Right ventricle myocardium superior (tissue), 1 donor: Measurements from ENCODE around the gene SART3. TPM values are rescaled to one million over a fixed set of nuclear protein-coding genes. Genes with fewer than 3 reads are reported as not detected.
"Not testable (repeated sequence)": the region's sequence is repeated elsewhere in the genome, so short reads cannot be mapped to it uniquely, and the experiment has no call there.

Experiments
- ATAC-seq: fragments of 200-7000 bp; cut with Tn5 transposase; one replicate; pipeline ENCODE4 v1.9.1; 2020; ENCODE audit warnings: mild to moderate bottlenecking; ENCODE audit not compliant: poor library complexity
- DNase-seq: peaks from one replicate; pipeline ENCODE4 v3.0.0-alpha.2; 2020
- intact Hi-C: fragments of 100-400 bp; cut with DNase I; formaldehyde crosslinking; loops from one replicate; pipeline ENCODE4 v1.11.2; 2022
- total RNA-seq: library from RNA; stranded (reverse); fragmentation: NEBNext Ultra II Directional; extraction: Animal tissue kit (Norgen Biotek cat#: 25700); gene quantifications from one replicate; pipeline ENCODE4 v1.2.1, GENCODE V29; 2021
- donor health status: DM: no; HTN: yes; CAD: no; lungs with severe emphysema.

Gene SART3
- total RNA-seq, 1 donor from 2014 or later: 18.9 TPM

GRCh38 chr12:108583991-108584390 is 23.0 kb upstream of the SART3 start:
- no peak for DNase-seq
- ATAC-seq: no peak
- intact Hi-C loops: no loop called here

DNA sequence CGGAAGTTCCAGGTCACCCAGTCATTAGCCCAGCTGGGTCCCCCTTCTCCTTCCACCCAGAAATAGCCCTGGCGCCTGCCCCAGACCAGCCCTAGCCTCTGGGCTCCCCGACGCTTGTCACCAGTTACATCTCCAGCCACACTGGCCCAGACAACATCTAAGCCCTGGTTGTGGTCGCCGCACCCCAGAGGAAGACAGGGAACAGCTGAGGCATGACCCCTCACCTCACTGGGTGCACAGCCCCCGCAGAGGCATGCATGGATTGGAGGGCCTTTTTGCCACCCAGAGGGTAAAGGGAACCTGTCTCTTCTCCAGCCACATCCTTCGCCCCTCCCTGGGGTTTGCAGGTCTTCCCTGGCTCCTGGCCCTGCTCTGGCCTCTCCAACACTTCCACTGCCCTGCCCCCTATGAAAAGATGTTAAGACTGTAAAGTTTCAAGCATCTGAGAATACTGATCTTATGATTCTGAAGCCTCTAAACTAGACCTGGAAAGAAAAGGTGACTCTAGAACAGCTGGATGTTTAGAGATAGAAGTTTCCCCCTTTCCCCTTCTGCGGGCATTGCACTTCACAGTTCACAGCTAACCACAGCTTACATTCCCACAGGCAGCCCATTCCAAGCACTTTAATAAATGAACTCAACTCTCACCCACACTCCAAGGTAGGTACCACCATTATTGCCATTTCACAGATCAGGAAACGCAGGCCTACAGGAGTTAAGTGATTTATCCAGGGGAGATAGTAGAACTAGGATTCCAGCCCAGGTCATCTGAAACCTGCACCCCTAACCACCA is 22.2 kb upstream of the SART3 start:
- intact Hi-C loops: no loop called here
- ATAC-seq (no peak), DNase-seq (no peak)

- intact Hi-C loops: no loop called here
- DNase-seq: no peak
- ATAC-seq: no peak
These were observed 21.5 kb upstream of the SART3 start for GRCh38 chr12:108582509-108582908.

DNA sequence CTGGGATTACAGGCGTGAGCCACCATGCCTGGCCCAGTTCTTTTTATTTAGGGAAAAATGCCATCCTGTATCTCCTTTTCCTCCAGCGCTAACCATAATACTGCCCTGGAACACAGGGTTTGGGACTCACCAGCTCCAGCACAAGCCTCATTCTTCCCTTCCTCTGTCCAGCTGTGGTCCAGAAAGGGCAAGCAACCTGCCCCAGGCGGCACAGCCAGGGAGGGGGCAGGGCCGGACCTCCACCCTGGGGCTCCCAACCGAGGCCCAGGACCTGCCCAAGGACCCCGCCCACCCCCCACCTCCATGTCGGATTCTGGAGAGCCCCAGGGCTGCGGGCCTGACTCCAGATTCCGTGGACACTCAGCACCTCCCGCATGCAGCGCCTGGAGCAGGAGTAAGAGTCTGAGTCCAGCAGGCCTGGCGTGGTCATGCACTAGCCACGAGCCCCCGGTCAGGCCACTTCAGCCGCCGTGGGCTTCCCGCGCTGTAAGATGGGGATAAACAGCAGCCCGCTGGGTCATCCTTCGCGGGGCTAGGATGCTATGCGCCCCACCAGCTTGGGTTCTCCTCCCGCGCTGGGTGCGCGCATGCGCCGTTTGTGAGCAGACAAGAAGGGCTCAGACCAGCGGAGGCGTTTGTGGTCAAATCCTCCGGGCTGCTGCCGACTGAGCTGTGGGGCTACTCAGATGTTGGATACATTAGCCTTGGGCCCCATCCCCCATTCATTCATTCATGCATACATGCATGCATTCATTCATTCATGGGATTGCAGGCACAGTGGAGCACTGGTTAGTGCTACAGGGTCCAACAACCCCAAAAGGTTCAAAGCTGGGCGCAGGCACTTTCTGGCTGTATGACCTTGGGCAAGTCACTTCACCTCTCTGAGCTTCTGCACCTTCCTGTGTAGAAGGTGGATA is 20.6 kb upstream of the SART3 start:
- intact Hi-C loops: no loop called here
- no peak for DNase-seq
- ATAC-seq: no peak

DNA sequence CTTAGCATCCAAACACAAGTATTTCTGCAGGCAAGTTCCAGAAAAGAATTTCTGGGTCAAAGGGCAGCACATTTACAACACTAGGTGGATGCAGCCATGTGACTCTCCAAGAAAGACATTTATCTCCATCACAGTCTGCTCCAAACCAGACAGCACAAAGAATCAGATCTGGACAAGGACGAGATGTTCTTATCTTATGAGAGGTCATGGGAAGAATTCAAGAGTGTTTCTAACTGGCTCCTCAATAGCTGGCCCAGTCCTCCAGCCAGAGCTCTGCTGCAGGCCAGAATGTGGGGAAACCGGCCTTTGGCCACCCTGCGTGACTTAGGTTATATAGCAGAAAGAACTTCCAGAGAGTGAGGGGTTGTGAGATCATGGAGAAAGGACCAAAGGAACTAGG is 19.6 kb upstream of the SART3 start:
- DNase-seq (no peak), ATAC-seq (peak; percentile 18)
- intact Hi-C loops: no loop called here

DNA sequence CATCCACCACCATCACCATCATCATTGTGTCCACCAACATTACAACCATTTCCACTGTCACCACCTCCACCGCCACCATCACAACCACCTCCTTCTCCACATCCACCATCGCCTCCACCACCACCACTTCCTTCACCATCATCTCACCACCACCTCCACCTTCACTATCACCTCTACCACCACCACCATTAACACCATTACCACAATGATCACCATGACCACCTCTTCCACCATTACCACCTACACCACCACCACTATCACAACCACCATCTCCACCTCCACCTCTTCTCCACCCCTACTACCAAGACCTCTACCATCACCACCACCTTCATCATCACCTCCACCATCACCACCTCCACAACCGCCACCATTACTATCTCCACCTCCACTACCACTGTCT is 17.8 kb upstream of the SART3 start:
- intact Hi-C loops: no loop called here
- DNase-seq (no peak), ATAC-seq (no peak)

DNA sequence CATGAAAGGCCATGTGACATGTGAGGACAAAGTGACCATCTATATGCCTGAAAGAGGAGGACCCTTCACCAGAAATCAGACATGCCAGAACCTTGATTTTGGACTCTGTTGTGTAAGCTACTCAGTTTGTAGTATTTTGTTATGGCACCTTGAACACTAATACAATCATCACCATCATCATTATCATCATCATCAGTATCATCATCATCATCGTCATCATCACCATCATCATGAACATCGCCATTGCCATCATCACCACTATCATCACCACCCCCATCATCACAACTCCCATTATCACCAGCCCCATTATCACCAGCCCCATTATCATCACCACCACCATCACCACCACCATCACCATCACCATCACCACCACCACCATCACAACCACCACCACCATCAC is 17.3 kb upstream of the SART3 start:
- no peak for DNase-seq
- intact Hi-C loops: no loop called here
- no peak for ATAC-seq

GRCh38 chr12:108577458-108577857 is 16.5 kb upstream of the SART3 start:
- ATAC-seq (no peak), DNase-seq (no peak)
- intact Hi-C loops: no loop called here

DNA sequence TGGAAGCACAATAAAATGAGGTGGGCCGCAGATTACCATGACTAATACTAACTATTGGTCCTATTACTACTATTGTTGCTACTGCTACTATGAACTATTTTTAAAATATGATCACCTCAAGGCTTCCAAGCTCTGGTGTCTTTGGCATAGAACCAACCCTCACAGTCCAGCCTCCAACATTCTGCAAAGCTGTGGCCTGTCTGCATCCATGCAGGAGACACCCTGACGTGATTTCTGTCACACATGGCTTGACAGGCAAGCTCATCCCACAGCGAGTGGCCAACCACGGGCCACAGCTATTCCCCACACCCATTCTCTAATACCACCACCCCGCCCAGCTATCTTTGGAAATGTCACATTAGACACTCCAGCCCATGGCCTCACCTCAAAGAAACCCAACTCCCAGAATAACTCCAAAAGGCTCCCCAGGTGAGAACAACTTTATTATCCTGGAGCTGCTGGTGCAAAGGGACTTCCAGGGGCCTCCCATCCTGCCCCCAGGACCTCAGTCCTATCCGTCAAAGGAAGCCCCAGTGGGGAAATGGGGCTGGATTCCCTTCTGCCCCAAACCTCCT is 15.8 kb upstream of the SART3 start:
- DNase-seq (no peak), ATAC-seq (peak; percentile 35)
- intact Hi-C loops: no loop called here

DNA sequence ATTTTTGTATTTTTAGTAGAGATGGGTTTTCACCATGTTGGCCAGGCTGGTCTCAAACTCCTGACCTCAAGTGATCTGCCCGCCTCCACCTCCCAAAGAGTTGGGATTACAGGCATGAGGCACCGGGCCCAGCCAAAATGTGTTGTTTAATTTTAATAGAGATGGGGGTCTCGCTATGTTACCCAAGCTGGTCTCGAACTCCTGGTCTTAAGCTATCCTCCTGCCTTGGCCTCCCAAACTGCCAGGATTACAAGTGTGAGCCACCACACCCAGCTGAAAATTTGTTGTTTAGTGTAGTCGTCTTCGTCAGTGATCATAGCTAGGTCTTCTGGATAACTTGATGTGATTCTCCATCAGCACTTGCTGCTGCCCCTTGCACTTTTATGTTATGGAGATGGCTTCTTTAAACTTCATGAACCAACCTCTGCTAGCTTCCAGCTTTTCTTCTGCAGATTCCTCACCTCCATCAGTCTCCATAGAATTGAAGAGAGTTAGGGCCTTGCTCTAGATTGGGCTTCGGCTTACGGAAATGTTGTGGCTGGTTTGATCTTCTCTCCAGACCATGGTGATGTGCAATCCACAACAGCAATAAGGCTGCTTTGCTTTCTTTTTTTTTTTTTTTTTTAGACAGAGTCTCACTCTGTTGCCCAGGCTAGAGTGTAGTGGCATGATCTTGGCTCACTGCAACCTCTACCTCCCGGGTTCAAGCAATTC is 14.4 kb upstream of the SART3 start:
- no peak for ATAC-seq
- intact Hi-C loops: no loop called here
- DNase-seq: no peak

GRCh38 chr12:108574276-108574675 is 13.3 kb upstream of the SART3 start:
- DNase-seq, intact Hi-C loops, ATAC-seq: not testable (repeated sequence)

GRCh38 chr12:108573317-108573716 is 12.3 kb upstream of the SART3 start:
- intact Hi-C loops: no loop called here
- DNase-seq (no peak), ATAC-seq (no peak)

DNA sequence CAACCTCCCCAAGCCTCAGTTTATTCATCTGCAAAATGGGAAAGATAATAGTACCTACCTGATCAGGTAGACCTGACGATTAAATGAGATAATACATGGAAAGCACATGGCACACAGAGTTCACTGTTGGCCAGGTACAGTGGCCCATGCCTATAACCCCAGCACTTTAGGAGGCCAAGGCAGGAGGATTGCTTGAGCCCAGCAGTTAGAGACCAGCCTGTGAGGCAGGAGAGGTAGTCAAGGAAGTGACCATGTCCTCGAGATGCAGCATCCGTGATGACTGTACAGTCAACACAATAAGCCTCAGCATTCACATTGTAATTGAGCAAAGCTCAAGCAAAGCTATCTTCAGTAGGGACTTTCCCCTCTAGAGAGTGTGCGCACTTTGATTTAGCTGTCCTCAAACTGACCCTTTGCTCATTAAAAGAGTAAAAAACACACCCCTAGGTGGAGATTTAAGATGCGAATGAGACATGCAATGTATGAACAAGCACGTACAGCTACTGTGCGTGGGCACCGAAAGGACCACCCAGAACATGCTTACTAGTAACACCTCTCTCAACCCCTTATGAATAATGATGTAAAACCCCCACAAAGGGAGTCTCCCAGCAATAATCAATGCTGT is 11.3 kb upstream of the SART3 start:
- DNase-seq (no peak), ATAC-seq (no peak)
- intact Hi-C loops: no loop called here

- no peak for ATAC-seq
- intact Hi-C loops: no loop called here
- DNase-seq: no peak
These were observed 10.7 kb upstream of the SART3 start for GRCh38 chr12:108571609-108572165.

DNA sequence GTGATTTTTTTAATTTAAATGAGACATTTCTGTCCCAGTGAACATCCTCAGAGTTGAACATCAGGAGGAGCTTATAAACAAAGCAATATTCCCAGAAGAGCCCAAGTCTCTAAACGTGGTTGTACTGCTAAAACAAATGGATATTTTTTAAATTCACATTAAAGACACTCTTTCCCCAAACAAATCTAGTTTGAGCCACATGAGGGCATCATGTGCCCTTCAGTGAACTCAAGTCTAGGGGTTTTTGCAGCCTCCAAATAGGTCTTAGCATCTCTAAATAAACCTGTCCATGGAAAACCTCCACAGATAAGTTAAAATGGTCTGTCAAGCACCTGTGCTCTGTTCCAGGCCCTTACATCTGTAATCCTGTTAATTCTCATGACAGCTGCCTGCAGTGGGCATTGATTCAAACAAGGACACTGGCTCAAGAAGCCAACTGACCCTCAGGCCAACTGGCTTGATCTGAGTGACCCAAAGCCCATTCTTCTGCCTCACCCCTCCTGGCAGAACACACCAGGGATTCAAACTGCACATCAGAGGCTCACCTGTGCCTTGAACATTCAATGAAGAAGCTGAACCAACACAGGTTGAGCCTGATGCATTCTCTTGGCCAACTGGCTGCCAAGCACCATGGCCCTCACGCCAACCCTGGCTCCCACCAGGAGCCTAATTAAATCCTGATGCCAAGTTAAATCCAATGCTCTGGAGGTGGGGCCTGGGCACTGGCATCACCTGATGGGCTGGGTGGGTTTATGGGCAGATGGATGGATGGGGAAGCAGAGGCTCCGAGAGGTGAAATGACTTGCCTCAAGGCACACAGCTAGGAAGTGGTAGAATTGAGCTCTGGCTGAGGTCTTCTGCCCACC is 10.0 kb upstream of the SART3 start:
- ATAC-seq (no peak), DNase-seq (no peak)
- intact Hi-C loops: no loop called here

- intact Hi-C loops: loop anchor here (10.0 kb wide), 1 partner anchor 386 kb away; no protein-coding TSS in a partner anchor
These were observed 7.6 kb upstream of the SART3 start for GRCh38 chr12:108568338-108569154.

More at GRCh38 chr12:108568338-108569154, 7.6 kb upstream of the SART3 start:
- ATAC-seq (no peak), DNase-seq (no peak)
